ENCODE measurements around the gene AKT3. TPM values are rescaled to one million over a fixed set of nuclear protein-coding genes. Genes with fewer than 3 reads are reported as not detected.

The AKT3 gene
- total and polyA plus RNA-seq, 11 donors: 3.2 to 27.9 (median 16.6) TPM

DNA sequence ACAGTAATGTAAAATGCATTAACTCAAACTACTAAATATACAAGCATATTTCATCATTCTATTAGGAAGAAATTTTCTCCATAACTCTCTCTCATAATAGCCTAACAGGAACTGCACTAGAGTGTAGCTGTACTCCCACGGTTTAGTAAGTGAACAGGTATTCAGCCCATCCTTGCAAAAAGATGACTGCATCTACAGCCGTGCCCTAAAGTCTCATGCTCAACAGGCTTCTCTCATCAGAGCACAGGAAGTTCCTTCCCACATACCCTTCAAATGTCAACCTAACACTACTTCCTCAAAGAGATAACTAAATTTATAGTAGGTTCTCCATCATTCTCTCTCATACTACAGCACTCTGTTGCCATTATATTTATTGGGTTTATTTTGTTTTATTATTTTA lies 251.6 kb downstream of the AKT3 start:
- intact Hi-C loops (cut with DNase I): no loop called here
- WGBS, 4 donors: 34 to 56% (median 41%) methylated on average over 2 of the region's 2 CpGs
- H3K36me3 ChIP-seq: peaks cover 0 to 9% (median 0%) of the 10 kb centered on the region in 9 donors
- peaks cover 0 to 29% (median 0%) of the 10 kb centered on the region in 12 donors for H3K4me1 ChIP-seq
- TF ChIP-seq POLR2A (IDR thresholded peaks at IDR 0.05): no peak
- TF ChIP-seq, protein P1, sequence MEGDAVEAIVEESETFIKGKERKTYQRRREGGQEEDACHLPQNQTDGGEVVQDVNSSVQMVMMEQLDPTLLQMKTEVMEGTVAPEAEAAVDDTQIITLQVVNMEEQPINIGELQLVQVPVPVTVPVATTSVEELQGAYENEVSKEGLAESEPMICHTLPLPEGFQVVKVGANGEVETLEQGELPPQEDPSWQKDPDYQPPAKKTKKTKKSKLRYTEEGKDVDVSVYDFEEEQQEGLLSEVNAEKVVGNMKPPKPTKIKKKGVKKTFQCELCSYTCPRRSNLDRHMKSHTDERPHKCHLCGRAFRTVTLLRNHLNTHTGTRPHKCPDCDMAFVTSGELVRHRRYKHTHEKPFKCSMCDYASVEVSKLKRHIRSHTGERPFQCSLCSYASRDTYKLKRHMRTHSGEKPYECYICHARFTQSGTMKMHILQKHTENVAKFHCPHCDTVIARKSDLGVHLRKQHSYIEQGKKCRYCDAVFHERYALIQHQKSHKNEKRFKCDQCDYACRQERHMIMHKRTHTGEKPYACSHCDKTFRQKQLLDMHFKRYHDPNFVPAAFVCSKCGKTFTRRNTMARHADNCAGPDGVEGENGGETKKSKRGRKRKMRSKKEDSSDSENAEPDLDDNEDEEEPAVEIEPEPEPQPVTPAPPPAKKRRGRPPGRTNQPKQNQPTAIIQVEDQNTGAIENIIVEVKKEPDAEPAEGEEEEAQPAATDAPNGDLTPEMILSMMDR (IDR thresholded peaks at IDR 0.05): no peak
- H3K27me3 ChIP-seq: no peaks in the 10 kb centered on the region
- ATAC-seq: no peak
- H3K27ac ChIP-seq: no peak overlapping the region
- no peak overlapping the region for H3K4me3 ChIP-seq
- no peak for DNase-seq
- H3K9me3 ChIP-seq: peaks cover 0 to 25% (median 9%) of the 10 kb centered on the region in 12 donors

DNA sequence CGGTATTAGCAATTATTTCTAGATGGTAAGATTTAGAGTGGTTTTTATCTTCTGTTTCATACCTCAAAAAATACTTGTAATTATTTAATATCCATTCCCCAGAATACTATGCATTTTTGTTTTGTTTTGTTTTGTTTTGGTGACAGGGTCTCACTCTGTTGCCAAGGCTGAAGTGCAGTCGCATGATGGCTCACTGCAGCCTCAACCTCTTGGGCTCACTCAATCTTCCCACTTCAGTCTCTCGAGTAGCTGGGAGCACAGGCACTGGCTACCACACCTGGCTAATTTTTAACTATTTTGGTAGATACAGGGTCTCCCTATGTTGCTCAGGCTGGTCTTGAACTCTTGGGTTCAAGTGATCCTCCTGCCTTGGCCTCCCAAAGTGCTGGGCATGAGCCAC lies 252.7 kb downstream of the AKT3 start:
- TF ChIP-seq, protein P1 (IDR thresholded peaks at IDR 0.05): no peak
- no peak for TF ChIP-seq POLR2A (IDR thresholded peaks at IDR 0.05)
- peaks cover 0 to 9% (median 0%) of the 10 kb centered on the region in 9 donors for H3K36me3 ChIP-seq
- no peak for ATAC-seq
- H3K27ac ChIP-seq: no peak overlapping the region
- no peak for DNase-seq
- H3K9me3 ChIP-seq: peaks cover 0 to 17% (median 9%) of the 10 kb centered on the region in 12 donors
- H3K4me1 ChIP-seq: peaks cover 0 to 29% (median 0%) of the 10 kb centered on the region in 12 donors
- 80 to 92% (median 91%) methylated on average over 3 of the region's 3 CpGs for WGBS, 4 donors
- no peak overlapping the region for H3K4me3 ChIP-seq
- intact Hi-C loops (cut with DNase I): no loop called here
- no peaks in the 10 kb centered on the region for H3K27me3 ChIP-seq

DNA sequence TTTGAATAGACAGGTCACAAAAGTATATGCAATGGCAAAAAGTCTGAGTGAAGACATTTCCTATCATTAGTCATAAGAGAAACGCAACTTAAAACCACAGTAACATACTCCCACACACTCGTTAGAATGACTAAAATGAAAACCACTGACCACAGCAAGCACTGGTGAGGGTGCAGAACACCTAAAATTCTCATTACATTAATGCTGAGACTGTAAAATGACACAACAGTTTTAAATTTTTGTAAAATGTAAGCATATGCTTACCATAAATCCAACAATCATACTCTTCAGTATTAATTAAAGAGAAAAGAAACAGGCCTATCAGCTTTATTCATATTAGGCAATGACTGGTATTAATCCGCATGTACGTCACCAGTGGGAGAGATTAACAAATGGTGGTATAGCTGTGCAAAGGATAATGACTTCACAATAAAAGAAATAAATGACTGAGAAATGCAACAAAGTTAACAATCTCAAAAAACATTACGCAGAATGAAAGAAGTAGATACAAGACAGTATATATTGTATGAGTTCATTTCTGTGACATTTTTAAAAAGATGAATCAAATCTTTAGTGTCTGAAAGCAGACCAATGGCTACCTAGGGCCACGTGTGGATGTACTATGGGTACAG lies 253.5 kb downstream of the AKT3 start:
- Histone ChIP-seq H3K4me3 (no peak overlapping the region), H3K4me1 (peaks cover 0 to 29% (median 0%) of the 10 kb centered on the region in 12 donors), H3K27ac (peak overlapping the region in 1 of 12 donors; percentile 37), H3K36me3 (peaks cover 0 to 4% (median 0%) of the 10 kb centered on the region in 9 donors), H3K9me3 (peaks cover 0 to 16% (median 3%) of the 10 kb centered on the region in 12 donors), H3K27me3 (no peaks in the 10 kb centered on the region)
- no peak for TF ChIP-seq POLR2A (IDR thresholded peaks at IDR 0.05)
- intact Hi-C loops (cut with DNase I): no loop called here
- ATAC-seq: peak in 1 of 4 donors; percentile 29
- WGBS, 4 donors: 87 to 92% (median 88%) methylated on average over 6 of the region's 6 CpGs
- no peak for DNase-seq

DNA sequence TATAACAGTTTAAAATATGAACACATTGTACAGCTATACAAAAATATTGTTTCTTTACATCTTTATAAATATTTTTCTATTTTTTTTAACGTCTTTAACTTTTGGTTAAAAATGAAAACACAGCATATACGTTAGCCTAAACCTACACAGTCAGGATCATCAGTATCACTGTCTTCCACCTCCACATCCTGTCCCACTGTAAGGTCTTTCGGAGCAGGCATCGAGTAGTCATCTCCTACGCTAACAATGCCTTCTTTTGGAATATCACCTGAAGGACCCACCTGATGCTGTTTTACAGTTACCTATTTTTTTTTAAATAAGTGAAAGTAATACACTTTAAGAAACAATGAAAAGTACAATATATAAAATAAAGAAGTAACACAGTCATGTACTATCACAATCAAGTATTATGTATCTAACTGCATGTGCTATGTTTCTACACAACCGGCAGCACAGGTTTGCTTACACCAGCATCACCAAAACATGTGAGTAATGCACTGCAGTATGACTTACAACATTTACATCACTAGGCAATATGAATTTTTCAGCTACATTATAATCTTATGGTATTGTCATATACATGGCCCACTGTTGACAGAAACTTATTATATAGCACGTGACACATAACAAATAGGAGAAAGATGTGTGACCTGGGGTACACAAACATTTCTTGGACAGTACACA lies 254.4 kb downstream of the AKT3 start:
- DNase-seq: no peak
- intact Hi-C loops (cut with DNase I): no loop called here
- Histone ChIP-seq H3K27me3 (no peaks in the 10 kb centered on the region), H3K27ac (peak overlapping the region in 1 of 12 donors; percentile 37), H3K4me1 (peaks cover 0 to 29% (median 0%) of the 10 kb centered on the region in 12 donors), H3K9me3 (peaks cover 0 to 16% (median 0%) of the 10 kb centered on the region in 12 donors), H3K4me3 (no peak overlapping the region), H3K36me3 (peaks cover 0 to 4% (median 0%) of the 10 kb centered on the region in 9 donors)
- TF ChIP-seq, protein P1 (IDR thresholded peaks at IDR 0.05): no peak
- no peak for TF ChIP-seq POLR2A (IDR thresholded peaks at IDR 0.05)
- ATAC-seq: no peak
- WGBS, 4 donors: 94 to 96% (median 95%) methylated on average over 7 of the region's 7 CpGs

All from heart left ventricle (tissue), 16 donors.